IgD-negative memory B cell (primary cell): ENCODE data around the gene EMP2. TPM values are rescaled to one million over a fixed set of nuclear protein-coding genes. Genes with fewer than 3 reads are reported as not detected.

Experiments used
- H3K27ac Mint-ChIP-seq, 3 donors: one replicate each; pipeline ENCODE4 v1.8.0; 2020 to 2022; ENCODE audit warnings: mild to moderate bottlenecking in 3 of 3, mixed read lengths in 3 of 3, moderate library complexity in 1 of 3
- H3K27me3 Mint-ChIP-seq: one replicate; pipeline ENCODE4 v1.8.0; 2021; ENCODE audit warnings: mixed read lengths
- H3K36me3 Mint-ChIP-seq: one replicate; pipeline ENCODE4 v1.8.0; 2020; ENCODE audit warnings: mild to moderate bottlenecking, mixed read lengths
- H3K4me1 Mint-ChIP-seq, 3 donors: one replicate each; pipeline ENCODE4 v1.8.0; 2020 to 2022; ENCODE audit warnings: mixed read lengths in 3 of 3, mild to moderate bottlenecking in 1 of 3
- H3K4me3 Mint-ChIP-seq, 4 donors: one replicate each; pipeline ENCODE4 v1.8.0; 2020 to 2022; ENCODE audit warnings: mild to moderate bottlenecking in 4 of 4, mixed read lengths in 4 of 4, moderate library complexity in 3 of 4
- H3K9me3 Mint-ChIP-seq, 3 donors: one replicate each; pipeline ENCODE4 v1.8.0; 2020 to 2021; ENCODE audit warnings: mixed read lengths in 3 of 3, mild to moderate bottlenecking in 1 of 3
- polyA plus RNA-seq: library from polyadenylated mRNA; unstranded; fragments of 300-500 nt; fragmentation: Illumina TruSeq; gene quantifications from one replicate; pipeline ENCODE4 v1.2.3, GENCODE V29; 2021

EMP2 gene
- polyA plus RNA-seq, 1 donor from 2014 or later = not detected

DNA sequence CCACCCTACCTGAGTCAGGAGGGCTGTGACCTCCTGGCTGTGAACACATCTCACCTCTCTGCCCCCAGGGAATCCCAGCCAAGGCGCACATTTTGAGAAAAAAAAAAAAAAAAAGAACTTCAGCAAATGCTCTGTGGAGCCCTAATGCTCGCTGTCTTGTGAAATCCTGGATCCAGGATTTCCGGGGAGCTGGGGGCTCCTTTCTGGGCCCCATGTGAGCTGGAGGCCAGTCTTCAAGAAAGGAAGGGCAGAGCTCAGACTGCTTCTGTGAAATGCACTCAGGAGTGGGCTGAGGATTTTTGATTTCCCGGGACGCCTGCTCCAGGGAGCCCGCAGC lies 36.0 kb upstream of the EMP2 start:
- no peaks in the 10 kb centered on the region for H3K36me3 Mint-ChIP-seq
- no peak overlapping the region for H3K27ac Mint-ChIP-seq
- H3K4me1 Mint-ChIP-seq = peaks cover 8 to 10% (median 8%) of the 10 kb centered on the region in 3 donors
- H3K4me3 Mint-ChIP-seq = no peak overlapping the region
- no peaks in the 10 kb centered on the region for H3K9me3 Mint-ChIP-seq
- H3K27me3 Mint-ChIP-seq = peaks cover 22% of the 10 kb centered on the region

DNA sequence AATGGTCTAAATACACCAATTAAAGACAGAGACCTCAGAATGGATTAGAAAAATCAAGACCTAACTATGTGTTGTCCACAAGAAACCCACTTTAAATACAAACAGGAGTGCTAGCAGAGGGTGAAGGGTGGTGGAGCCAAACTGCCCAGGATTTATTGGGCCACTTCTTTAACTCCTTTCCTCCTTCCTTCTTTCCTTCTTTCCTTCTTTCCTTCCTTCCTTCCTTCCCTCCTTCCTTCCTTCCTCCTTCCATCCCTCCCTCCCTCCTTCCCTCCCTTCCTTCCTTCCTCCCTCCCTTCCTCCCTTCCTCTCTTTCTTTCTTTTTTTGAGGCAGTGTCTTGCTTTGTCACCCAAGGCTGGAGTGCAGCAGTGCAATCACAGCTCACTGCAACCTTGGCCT lies 34.3 kb upstream of the EMP2 start:
- no peak overlapping the region for H3K27ac Mint-ChIP-seq
- no peak overlapping the region for H3K4me3 Mint-ChIP-seq
- H3K36me3 Mint-ChIP-seq = no peaks in the 10 kb centered on the region
- peaks cover 7 to 8% (median 8%) of the 10 kb centered on the region in 3 donors for H3K4me1 Mint-ChIP-seq
- peaks cover 19% of the 10 kb centered on the region for H3K27me3 Mint-ChIP-seq
- no peaks in the 10 kb centered on the region for H3K9me3 Mint-ChIP-seq

DNA sequence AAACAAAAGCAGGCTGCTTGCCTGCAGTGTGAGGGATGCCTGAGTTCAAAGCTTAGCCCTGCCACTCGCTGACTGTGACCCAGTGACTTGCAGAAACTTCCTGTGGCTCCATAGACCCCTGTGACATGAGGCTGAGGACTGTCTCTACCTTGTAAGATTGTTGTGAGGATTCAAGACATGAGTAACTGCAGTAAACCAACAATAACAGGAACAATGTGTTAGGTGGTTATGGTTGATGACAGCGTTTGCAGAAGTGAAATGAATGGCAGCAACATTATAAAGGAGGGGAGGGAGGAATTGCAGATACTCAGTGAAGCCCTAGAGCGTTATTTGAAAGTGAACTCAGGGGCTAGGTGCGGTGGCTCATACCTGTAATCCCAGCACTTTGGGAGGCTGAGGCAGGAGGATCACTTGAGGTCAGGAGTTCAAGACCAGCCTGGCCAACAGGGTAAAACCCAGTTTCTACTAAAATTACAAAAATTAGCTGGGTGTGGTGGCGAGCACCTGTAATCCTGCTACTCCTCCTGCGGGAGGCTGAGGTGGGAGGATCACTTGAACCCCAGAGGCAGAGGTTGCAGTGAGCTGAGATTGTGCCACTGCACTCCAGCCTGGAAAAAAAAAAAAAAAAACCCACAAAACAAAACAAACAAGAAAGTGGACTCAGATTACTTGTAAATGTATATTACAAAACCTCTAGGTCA lies 33.5 kb upstream of the EMP2 start:
- peaks cover 3 to 8% (median 5%) of the 10 kb centered on the region in 3 donors for H3K4me1 Mint-ChIP-seq
- no peak overlapping the region for H3K4me3 Mint-ChIP-seq
- H3K9me3 Mint-ChIP-seq = no peaks in the 10 kb centered on the region

DNA sequence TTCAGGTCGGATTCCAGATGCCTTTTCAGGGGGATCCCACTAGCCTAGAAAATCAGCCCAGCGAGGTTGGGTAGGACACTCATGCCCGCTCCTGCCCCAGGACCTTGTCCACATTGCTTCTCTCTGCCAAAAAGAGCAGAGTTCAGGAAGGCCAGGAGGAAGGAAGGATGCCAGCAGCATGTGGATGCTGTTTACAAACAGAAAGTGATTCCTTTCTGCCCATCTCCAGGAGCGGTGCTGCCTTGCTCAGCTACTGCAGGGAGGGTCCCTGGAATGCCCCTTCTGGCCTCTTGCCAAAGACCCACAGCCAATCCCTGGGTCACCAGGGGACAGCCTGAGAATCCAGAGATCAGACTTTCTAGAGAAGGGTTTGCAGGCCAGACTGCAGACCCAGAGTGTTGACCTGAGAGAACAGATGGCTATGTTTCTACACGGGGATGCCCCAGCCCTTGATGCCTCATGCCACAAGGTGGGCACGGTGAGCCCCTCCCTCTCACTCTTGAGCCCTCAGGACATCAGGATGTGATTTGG lies 32.3 kb upstream of the EMP2 start:
- no peak overlapping the region for H3K4me3 Mint-ChIP-seq
- peaks cover 3 to 5% (median 5%) of the 10 kb centered on the region in 3 donors for H3K4me1 Mint-ChIP-seq
- H3K27ac Mint-ChIP-seq = peak overlapping the region in 1 of 3 donors; percentile 60
- no peaks in the 10 kb centered on the region for H3K9me3 Mint-ChIP-seq
- H3K36me3 Mint-ChIP-seq = no peaks in the 10 kb centered on the region
- H3K27me3 Mint-ChIP-seq = peaks cover 7% of the 10 kb centered on the region

More for the DNA sequence above, 33.5 kb upstream of the EMP2 start:
- no peak overlapping the region for H3K27ac Mint-ChIP-seq
- H3K27me3 Mint-ChIP-seq = peaks cover 14% of the 10 kb centered on the region
- no peaks in the 10 kb centered on the region for H3K36me3 Mint-ChIP-seq

DNA sequence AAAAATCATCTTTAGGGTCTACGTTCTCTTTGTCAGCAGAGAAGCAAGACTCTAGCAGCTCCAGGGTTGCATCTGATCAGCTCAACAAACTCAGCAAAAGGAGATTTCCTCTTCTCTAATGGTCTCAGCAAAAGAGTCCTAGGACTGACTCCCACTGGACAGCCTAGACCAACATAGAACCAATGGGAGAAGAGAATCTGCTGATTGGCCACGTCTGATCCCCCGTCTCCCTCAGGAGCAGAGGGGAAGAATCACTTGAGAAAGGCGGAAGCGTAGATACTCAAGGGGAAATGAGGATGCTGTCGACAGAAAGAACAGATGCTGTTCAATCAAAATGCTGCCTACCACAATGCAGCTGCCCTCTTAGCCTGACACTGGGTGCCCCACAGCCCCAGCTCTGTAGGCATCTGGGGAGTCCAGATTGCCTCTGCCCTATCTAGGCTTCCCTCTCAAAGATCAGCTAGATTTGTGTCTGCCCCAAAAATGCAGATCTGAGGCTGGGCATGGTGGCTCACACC lies 31.5 kb upstream of the EMP2 start:
- H3K36me3 Mint-ChIP-seq = no peaks in the 10 kb centered on the region
- H3K9me3 Mint-ChIP-seq = no peaks in the 10 kb centered on the region
- H3K27ac Mint-ChIP-seq = peak overlapping the region in 1 of 3 donors; percentile 60
- peaks cover 4% of the 10 kb centered on the region for H3K27me3 Mint-ChIP-seq
- H3K4me1 Mint-ChIP-seq = peaks cover 3 to 5% (median 5%) of the 10 kb centered on the region in 3 donors
- H3K4me3 Mint-ChIP-seq = no peak overlapping the region

DNA sequence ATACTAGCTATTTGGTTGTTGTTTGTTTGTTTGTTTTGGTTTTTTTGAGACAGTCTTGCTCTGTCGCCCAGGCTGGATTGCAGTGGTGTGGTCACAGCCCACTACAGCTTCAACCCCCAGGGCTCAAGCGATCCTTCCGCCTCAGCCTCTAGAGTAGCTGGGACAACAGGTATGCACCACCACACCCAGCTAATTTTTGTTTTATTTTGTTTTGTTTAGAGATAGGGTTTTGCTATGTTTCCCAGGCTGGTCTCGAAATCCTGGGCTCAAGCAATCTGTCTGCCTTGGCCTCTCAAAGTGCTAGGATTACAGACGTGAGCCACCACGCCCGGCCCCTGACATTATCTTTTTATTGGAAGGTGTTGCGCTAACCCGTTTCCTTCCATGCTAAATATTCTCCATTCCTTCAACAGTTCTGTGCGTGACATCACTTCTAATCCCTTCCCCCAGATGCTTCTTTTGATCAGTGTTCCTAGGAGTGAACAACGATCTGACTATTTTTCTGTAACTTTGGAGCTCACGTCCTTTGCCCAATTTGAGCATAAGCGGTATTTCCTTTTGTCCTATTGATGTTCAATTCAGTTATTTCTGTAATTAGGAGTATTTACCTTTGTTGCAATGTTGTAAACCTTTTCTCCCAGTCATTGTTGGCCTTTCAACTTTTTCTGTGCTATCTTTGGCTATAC lies 30.2 kb upstream of the EMP2 start:
- Mint-ChIP-seq H3K36me3 (no peaks in the 10 kb centered on the region), H3K27me3 (peaks cover 2% of the 10 kb centered on the region), H3K27ac (no peak overlapping the region), H3K4me3 (no peak overlapping the region), H3K4me1 (peaks cover 3 to 5% (median 5%) of the 10 kb centered on the region in 3 donors), H3K9me3 (no peaks in the 10 kb centered on the region)

DNA sequence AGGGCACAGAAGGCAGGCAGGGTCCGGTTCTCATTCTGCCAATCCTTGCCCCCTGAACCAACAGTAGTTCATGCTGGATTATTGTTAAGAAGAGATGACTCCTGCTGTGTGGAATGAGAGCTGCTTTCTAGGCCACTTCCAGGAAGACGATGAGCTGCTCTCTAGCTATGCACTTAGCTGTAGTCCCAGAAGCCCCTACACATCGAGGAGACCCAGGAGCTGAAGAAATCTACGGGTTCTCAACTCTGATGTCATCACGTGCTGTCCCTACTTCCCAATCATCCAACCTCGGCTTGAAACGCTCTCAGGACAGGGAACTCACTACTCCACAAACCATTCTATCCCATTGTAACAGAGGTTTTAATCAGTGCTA lies 29.0 kb upstream of the EMP2 start:
- Mint-ChIP-seq H3K4me1 (peaks cover 3 to 5% (median 4%) of the 10 kb centered on the region in 3 donors), H3K27ac (no peak overlapping the region), H3K36me3 (no peaks in the 10 kb centered on the region), H3K9me3 (no peaks in the 10 kb centered on the region), H3K4me3 (no peak overlapping the region), H3K27me3 (peaks cover 2% of the 10 kb centered on the region)

DNA sequence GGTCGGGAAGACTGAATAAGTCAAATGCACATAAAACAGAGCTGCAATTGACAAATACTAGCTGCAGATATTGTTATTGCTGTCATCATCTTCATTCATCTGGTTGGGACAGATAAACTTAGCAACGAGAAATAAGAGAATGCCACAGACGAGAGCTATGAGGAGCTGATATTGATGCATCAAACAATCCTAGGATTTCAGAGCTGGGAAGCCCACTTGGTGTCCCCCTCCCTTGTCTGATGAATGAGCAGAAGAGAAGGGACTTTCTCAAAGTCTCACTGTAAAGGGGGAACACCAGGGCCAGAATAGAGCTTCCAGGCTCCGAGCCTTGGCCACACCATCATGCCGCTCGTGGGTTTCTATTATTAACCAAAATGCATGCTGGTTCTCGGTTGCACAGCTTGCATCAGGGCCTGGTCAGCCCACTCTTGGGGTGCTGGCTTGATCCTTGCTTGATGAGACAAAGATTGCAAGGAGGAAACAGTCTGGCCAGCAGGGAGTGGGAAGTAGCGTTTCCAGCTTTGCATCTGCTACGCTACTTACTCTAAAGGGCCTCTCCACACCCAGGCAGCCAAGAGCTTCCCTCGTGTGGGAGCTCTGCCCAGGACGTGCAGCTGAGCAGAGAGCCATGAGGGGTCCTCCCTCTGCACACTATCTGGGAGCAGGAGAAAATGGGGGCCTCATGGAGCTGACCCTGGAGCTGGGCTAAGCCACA lies 28.4 kb upstream of the EMP2 start:
- Mint-ChIP-seq H3K36me3 (no peaks in the 10 kb centered on the region), H3K27ac (no peak overlapping the region), H3K4me3 (no peak overlapping the region), H3K4me1 (peaks cover 2 to 3% (median 2%) of the 10 kb centered on the region in 3 donors), H3K9me3 (no peaks in the 10 kb centered on the region), H3K27me3 (peaks cover 2% of the 10 kb centered on the region)

DNA sequence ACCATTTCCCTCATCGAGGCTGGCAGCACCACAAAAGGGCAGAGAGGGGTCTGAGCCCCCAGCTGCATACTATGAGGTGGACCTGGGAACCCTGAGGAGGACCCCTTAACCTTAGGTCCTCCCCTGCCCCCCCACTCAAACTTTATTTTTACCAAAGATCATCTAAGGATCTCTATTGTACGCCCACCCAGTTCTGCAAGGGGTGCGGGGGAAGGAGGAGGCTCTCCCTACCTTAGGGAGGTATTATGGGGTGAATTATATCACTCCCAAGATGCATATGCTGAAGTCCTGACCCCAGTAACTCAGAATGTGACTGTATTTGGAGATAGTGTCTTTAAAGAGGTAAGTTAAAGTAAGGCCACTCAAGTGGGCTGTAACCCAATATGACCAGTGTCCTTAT lies 26.8 kb upstream of the EMP2 start:
- H3K9me3 Mint-ChIP-seq = no peaks in the 10 kb centered on the region
- H3K27me3 Mint-ChIP-seq = peaks cover 4% of the 10 kb centered on the region
- H3K4me3 Mint-ChIP-seq = no peak overlapping the region
- no peak overlapping the region for H3K27ac Mint-ChIP-seq
- H3K36me3 Mint-ChIP-seq = no peaks in the 10 kb centered on the region
- H3K4me1 Mint-ChIP-seq = no peaks in the 10 kb centered on the region

DNA sequence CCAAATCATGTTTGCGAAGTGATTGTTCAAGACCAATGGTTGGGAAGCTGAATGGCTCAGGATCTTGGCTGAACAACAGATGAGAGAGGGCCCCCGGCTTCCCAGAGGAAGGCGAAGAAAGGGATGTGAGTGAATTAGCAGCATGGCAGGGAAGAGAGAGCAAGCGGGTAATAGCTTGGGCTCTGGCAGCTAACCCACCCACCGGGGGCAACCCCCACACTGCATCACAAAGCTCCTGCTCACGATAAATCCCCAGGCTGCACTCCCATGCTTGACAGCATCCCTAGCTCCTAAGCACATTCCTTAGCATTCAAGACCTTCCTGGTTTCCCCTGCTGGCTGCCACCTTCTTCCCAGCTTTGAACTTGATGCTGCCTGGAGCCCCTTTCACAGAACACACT lies 26.2 kb upstream of the EMP2 start:
- Mint-ChIP-seq H3K4me1 (no peaks in the 10 kb centered on the region), H3K36me3 (no peaks in the 10 kb centered on the region), H3K27me3 (peaks cover 5% of the 10 kb centered on the region), H3K27ac (no peak overlapping the region), H3K4me3 (no peak overlapping the region), H3K9me3 (no peaks in the 10 kb centered on the region)

DNA sequence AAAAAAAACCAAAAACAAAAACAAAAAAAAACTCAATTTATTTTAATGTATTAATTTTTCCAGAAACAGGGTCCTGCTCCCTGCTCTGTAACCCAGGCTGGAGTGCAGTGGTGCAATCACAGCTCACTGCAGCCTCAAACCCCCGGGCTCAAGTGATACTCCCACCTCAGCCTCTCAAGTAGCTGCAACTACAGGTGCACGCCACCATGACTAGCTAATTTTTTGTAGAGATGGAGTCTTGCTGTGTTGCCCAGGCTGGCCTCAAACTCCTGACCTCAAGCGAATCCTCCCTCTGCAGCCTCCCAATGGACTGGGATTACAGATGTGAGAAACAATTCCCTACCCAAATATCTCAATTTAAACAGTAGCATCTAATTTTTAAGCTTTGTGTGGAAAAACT lies 25.2 kb upstream of the EMP2 start:
- H3K4me1 Mint-ChIP-seq = no peaks in the 10 kb centered on the region
- peaks cover 7% of the 10 kb centered on the region for H3K27me3 Mint-ChIP-seq
- no peaks in the 10 kb centered on the region for H3K36me3 Mint-ChIP-seq
- no peaks in the 10 kb centered on the region for H3K9me3 Mint-ChIP-seq
- no peak overlapping the region for H3K27ac Mint-ChIP-seq
- no peak overlapping the region for H3K4me3 Mint-ChIP-seq

DNA sequence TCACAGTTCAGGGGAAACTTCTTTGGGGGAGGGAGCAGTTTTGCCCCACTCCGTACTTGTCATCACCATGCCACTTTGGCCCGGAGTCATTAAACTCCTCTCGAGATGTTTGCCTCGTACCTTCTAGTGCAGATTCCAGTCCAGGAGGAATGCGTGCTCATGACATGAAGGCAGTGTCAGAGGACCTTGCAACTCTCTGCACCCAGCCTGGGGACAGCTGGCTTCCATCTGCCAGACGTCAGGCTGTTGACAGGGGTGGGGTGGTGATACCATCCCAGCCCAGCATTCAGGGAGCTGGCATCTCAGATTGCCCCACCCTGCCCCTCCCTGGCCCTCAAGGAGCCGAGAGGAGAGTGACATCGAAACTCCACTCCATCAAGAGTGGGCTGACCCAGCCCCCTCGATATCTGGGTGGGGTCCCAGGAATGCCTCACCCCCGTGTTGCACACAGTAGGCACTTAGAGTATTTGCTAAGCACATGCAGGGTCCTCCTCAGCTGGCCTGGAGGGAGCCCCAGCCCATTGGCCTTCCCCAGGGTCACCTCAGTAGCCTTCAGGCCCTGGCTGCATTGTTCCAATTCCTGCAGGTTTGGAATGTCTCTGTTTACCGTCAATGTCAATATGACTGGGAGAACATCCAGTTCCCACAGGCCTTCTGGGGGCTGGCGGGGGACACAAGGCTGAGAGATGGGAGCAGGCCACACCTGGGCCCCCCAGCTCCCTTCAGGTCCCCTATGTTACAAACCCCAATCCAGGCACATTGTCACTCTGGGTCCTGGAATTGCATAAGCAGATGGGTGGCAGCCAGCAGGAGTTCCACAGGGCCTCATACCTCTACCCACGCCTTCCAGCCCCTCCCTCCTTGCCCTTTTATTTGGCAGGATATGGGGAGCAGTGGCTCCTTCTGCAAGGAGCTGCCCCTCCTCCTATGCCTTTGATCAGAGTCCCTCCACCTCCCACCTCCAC lies 21.3 kb upstream of the EMP2 start:
- no peaks in the 10 kb centered on the region for H3K36me3 Mint-ChIP-seq
- H3K4me1 Mint-ChIP-seq = peaks cover 8 to 12% (median 10%) of the 10 kb centered on the region in 3 donors
- no peak overlapping the region for H3K27ac Mint-ChIP-seq
- peaks cover 9% of the 10 kb centered on the region for H3K27me3 Mint-ChIP-seq
- no peaks in the 10 kb centered on the region for H3K9me3 Mint-ChIP-seq
- no peak overlapping the region for H3K4me3 Mint-ChIP-seq

DNA sequence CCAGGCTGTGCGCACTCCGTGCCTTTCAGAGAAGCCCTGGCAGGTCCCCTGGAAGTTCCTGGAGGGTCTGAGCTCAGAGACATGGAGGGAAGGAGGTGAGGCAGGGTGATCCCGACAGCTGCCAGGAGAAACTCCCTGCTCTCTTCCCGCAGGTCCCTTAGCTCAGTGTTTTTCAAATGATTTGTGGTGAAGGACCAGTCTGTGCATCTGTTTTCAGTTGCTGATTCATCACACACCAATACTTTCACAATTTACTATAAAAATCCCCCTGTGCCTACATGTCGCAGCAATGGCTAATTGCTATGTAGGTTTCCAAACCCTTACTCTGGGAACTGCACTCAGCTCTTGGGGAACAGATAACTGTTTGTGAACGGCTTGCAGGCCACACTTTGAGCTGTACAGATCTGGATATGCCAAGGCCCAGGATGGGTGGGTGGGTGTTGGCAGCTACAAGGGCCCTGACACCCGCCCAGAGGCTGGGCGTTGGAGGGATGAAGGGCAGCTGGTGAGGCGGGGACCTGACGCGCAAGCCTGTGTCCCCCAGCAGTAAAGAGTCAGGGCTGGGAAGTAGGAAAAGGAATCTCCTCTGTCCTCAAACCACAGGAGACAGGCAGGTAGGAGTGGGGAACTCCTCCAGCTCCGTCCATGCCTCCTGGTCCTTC lies 20.5 kb upstream of the EMP2 start:
- no peak overlapping the region for H3K27ac Mint-ChIP-seq
- H3K4me3 Mint-ChIP-seq = no peak overlapping the region
- H3K4me1 Mint-ChIP-seq = peaks cover 8 to 12% (median 10%) of the 10 kb centered on the region in 3 donors
- H3K36me3 Mint-ChIP-seq = no peaks in the 10 kb centered on the region
- H3K9me3 Mint-ChIP-seq = no peaks in the 10 kb centered on the region
- H3K27me3 Mint-ChIP-seq = peaks cover 12% of the 10 kb centered on the region

DNA sequence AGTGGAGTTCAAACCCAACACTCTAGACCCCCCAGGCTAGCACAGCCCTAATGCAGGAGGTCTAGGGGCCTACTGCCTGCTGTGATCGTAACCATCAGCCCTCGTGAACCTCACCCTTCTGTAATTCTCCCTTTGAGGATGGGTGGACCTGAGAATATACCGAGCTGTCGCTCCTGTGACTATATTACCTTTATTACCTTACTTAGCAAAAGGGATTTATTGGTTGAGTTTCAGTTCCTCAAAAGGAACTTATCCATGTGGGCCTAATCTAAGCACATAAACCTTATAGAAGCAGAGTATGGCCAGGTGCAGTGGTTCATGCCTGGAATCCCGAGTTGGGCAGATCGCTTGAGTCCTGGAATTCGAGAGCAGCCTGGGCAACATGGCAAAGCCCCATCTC lies 19.2 kb upstream of the EMP2 start:
- H3K4me3 Mint-ChIP-seq = no peak overlapping the region
- no peaks in the 10 kb centered on the region for H3K36me3 Mint-ChIP-seq
- H3K4me1 Mint-ChIP-seq = peaks cover 8 to 12% (median 10%) of the 10 kb centered on the region in 3 donors
- H3K27me3 Mint-ChIP-seq = peaks cover 16% of the 10 kb centered on the region
- H3K27ac Mint-ChIP-seq = no peak overlapping the region
- no peaks in the 10 kb centered on the region for H3K9me3 Mint-ChIP-seq
